ENCODE measurements around the gene COL6A1.
"Not testable (repeated sequence)": the region's sequence is repeated elsewhere in the genome, so short reads cannot be mapped to it uniquely, and the experiment has no call there.

The COL6A1 gene

GRCh38 chr21:45951676-45952075, 29.9 kb upstream of the COL6A1 start:
- no peak for ATAC-seq (ENCODE audit: low read depth)

GRCh38 chr21:45952527-45952926, 29.0 kb upstream of the COL6A1 start:
- not testable (repeated sequence) for H3K27ac Mint-ChIP-seq; ATAC-seq (ENCODE audit: low read depth); H3K36me3 Mint-ChIP-seq; H3K4me3 Mint-ChIP-seq; H3K9me3 Mint-ChIP-seq; H3K4me1 Mint-ChIP-seq; DNase-seq (ENCODE audit: low spot score in 2 of 2)
- peaks cover 14% of the 10 kb centered on the region for H3K27me3 Mint-ChIP-seq

More at GRCh38 chr21:45951676-45952075, 29.9 kb upstream of the COL6A1 start:
- no peak for DNase-seq (ENCODE audit: low spot score in 2 of 2)
- Mint-ChIP-seq H3K4me3 (no peak overlapping the region), H3K27me3 (peaks cover 12% of the 10 kb centered on the region), H3K27ac (no peak overlapping the region), H3K36me3 (no peaks in the 10 kb centered on the region), H3K9me3 (peaks cover 1% of the 10 kb centered on the region), H3K4me1 (no peaks in the 10 kb centered on the region)

GRCh38 chr21:45952974-45953373, 28.6 kb upstream of the COL6A1 start:
- Mint-ChIP-seq H3K9me3 (peaks cover 1% of the 10 kb centered on the region), H3K27ac (no peak overlapping the region), H3K4me1 (no peaks in the 10 kb centered on the region), H3K36me3 (no peaks in the 10 kb centered on the region), H3K27me3 (peaks cover 14% of the 10 kb centered on the region), H3K4me3 (no peak overlapping the region)
- ATAC-seq (ENCODE audit: low read depth) = no peak
- DNase-seq (ENCODE audit: low spot score in 2 of 2) = no peak

GRCh38 chr21:45954261-45954660, 27.3 kb upstream of the COL6A1 start:
- Mint-ChIP-seq H3K4me1 (no peaks in the 10 kb centered on the region), H3K27me3 (peaks cover 13% of the 10 kb centered on the region), H3K9me3 (peaks cover 1% of the 10 kb centered on the region), H3K4me3 (no peak overlapping the region), H3K36me3 (no peaks in the 10 kb centered on the region), H3K27ac (no peak overlapping the region)
- ATAC-seq (ENCODE audit: low read depth) (no peak), DNase-seq (ENCODE audit: low spot score in 2 of 2) (no peak)

- H3K27me3 Mint-ChIP-seq = peaks cover 13% of the 10 kb centered on the region
- no peaks in the 10 kb centered on the region for H3K4me1 Mint-ChIP-seq
- H3K9me3 Mint-ChIP-seq = peaks cover 1% of the 10 kb centered on the region
- H3K4me3 Mint-ChIP-seq = no peak overlapping the region
- ATAC-seq (ENCODE audit: low read depth) (no peak), DNase-seq (ENCODE audit: low spot score in 2 of 2) (no peak)
- H3K27ac Mint-ChIP-seq = no peak overlapping the region
- no peaks in the 10 kb centered on the region for H3K36me3 Mint-ChIP-seq
Measured at GRCh38 chr21:45954921-45955320, 26.6 kb upstream of the COL6A1 start.

GRCh38 chr21:45957551-45957950, 24.0 kb upstream of the COL6A1 start:
- Mint-ChIP-seq H3K27ac (no peak overlapping the region), H3K27me3 (peaks cover 25% of the 10 kb centered on the region), H3K4me3 (no peak overlapping the region), H3K9me3 (peaks cover 13% of the 10 kb centered on the region), H3K36me3 (no peaks in the 10 kb centered on the region), H3K4me1 (no peaks in the 10 kb centered on the region)
- ATAC-seq (ENCODE audit: low read depth) (no peak), DNase-seq (ENCODE audit: low spot score in 2 of 2) (no peak)

GRCh38 chr21:45957981-45958600, 23.5 kb upstream of the COL6A1 start:
- no peak for DNase-seq (ENCODE audit: low spot score in 2 of 2)
- no peaks in the 10 kb centered on the region for H3K36me3 Mint-ChIP-seq
- peaks cover 12% of the 10 kb centered on the region for H3K9me3 Mint-ChIP-seq
- ATAC-seq (ENCODE audit: low read depth) = no peak
- H3K27me3 Mint-ChIP-seq = peaks cover 22% of the 10 kb centered on the region
- no peak overlapping the region for H3K4me3 Mint-ChIP-seq
- H3K27ac Mint-ChIP-seq = no peak overlapping the region
- H3K4me1 Mint-ChIP-seq = no peaks in the 10 kb centered on the region

- Mint-ChIP-seq H3K4me3 (no peak overlapping the region), H3K4me1 (no peaks in the 10 kb centered on the region), H3K9me3 (peaks cover 16% of the 10 kb centered on the region), H3K36me3 (peaks cover 4% of the 10 kb centered on the region), H3K27me3 (peaks cover 22% of the 10 kb centered on the region), H3K27ac (no peak overlapping the region)
- DNase-seq (ENCODE audit: low spot score in 2 of 2) = no peak
- ATAC-seq (ENCODE audit: low read depth) = no peak
Measured at GRCh38 chr21:45959182-45959581, 22.4 kb upstream of the COL6A1 start.

- ATAC-seq (ENCODE audit: low read depth) = no peak
- Mint-ChIP-seq H3K27me3 (peaks cover 22% of the 10 kb centered on the region), H3K4me3 (no peak overlapping the region), H3K9me3 (peaks cover 17% of the 10 kb centered on the region), H3K4me1 (no peaks in the 10 kb centered on the region), H3K27ac (no peak overlapping the region), H3K36me3 (peaks cover 4% of the 10 kb centered on the region)
- DNase-seq (ENCODE audit: low spot score in 2 of 2) = no peak
Measured at GRCh38 chr21:45959779-45960390, 21.7 kb upstream of the COL6A1 start.

- H3K4me1 Mint-ChIP-seq; DNase-seq (ENCODE audit: low spot score in 2 of 2); ATAC-seq (ENCODE audit: low read depth); H3K27ac Mint-ChIP-seq; H3K36me3 Mint-ChIP-seq; H3K4me3 Mint-ChIP-seq: not testable (repeated sequence)
- Mint-ChIP-seq H3K9me3 (peaks cover 17% of the 10 kb centered on the region), H3K27me3 (peaks cover 20% of the 10 kb centered on the region)
Measured at GRCh38 chr21:45961408-45961807, 20.2 kb upstream of the COL6A1 start.

- Mint-ChIP-seq H3K4me1 (no peaks in the 10 kb centered on the region), H3K9me3 (peaks cover 17% of the 10 kb centered on the region), H3K4me3 (no peak overlapping the region), H3K27ac (no peak overlapping the region), H3K27me3 (peaks cover 17% of the 10 kb centered on the region), H3K36me3 (peaks cover 4% of the 10 kb centered on the region)
- no peak for DNase-seq (ENCODE audit: low spot score in 2 of 2)
- ATAC-seq (ENCODE audit: low read depth) = no peak
Measured at GRCh38 chr21:45962531-45963231, 18.9 kb upstream of the COL6A1 start.

GRCh38 chr21:45963232-45963570, 18.4 kb upstream of the COL6A1 start:
- Mint-ChIP-seq H3K27me3 (peaks cover 20% of the 10 kb centered on the region), H3K4me3 (no peak overlapping the region), H3K4me1 (no peaks in the 10 kb centered on the region), H3K9me3 (peaks cover 17% of the 10 kb centered on the region), H3K36me3 (peaks cover 4% of the 10 kb centered on the region), H3K27ac (no peak overlapping the region)
- no peak for DNase-seq (ENCODE audit: low spot score in 2 of 2)
- ATAC-seq (ENCODE audit: low read depth) = no peak

GRCh38 chr21:45964649-45965048, 16.9 kb upstream of the COL6A1 start:
- no peak overlapping the region for H3K27ac Mint-ChIP-seq
- H3K27me3 Mint-ChIP-seq = peaks cover 29% of the 10 kb centered on the region
- H3K9me3 Mint-ChIP-seq = peaks cover 17% of the 10 kb centered on the region
- DNase-seq (ENCODE audit: low spot score in 2 of 2) = no peak
- ATAC-seq (ENCODE audit: low read depth) = no peak
- no peaks in the 10 kb centered on the region for H3K4me1 Mint-ChIP-seq
- no peak overlapping the region for H3K4me3 Mint-ChIP-seq
- H3K36me3 Mint-ChIP-seq = peaks cover 4% of the 10 kb centered on the region

GRCh38 chr21:45965084-45965809, 16.3 kb upstream of the COL6A1 start:
- DNase-seq (ENCODE audit: low spot score in 2 of 2) (no peak), ATAC-seq (ENCODE audit: low read depth) (no peak)
- peaks cover 17% of the 10 kb centered on the region for H3K9me3 Mint-ChIP-seq
- peaks cover 31% of the 10 kb centered on the region for H3K27me3 Mint-ChIP-seq
- peaks cover 4% of the 10 kb centered on the region for H3K36me3 Mint-ChIP-seq
- H3K4me3 Mint-ChIP-seq = no peak overlapping the region
- no peaks in the 10 kb centered on the region for H3K4me1 Mint-ChIP-seq
- no peak overlapping the region for H3K27ac Mint-ChIP-seq

Measured in memory B cell (primary cell).